GM19193 (cell line): Measurements from ENCODE around the gene SFMBT1.

Experiments used
- POLR2A ChIP-seq: IDR thresholded peaks from 4 replicates; pipeline ENCODE4 v1.6.1; 2011; ENCODE audit not compliant: insufficient read depth, insufficient read length; ENCODE audit errors: extremely low read depth

Gene SFMBT1

GRCh38 chr3:52896613-52897012 lies 149.3 kb downstream of the SFMBT1 start:
- TF ChIP-seq POLR2A: no peak

- no peak for TF ChIP-seq POLR2A
These were observed 149.7 kb downstream of the SFMBT1 start for GRCh38 chr3:52896151-52896550.

DNA sequence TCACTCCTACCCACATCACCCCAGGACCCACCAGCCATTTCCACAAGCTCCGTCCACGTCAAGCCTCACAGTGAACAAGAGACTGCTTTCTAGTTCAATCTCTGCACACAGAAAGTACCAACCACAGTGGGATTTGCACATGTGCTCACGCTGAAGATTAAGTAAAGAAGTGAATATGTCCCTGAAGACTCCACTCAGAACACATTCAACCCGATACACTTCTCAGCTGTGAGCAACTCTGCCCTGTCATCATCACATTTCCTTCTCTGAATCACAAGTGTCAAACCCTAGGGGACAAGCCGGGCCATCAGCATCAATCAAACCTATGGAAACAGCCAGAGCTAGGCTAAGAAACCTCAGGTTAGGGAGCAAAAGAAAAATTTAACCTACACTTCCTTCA lies 150.5 kb downstream of the SFMBT1 start:
- TF ChIP-seq POLR2A: no peak

- no peak for TF ChIP-seq POLR2A
These were observed 151.1 kb downstream of the SFMBT1 start for GRCh38 chr3:52894756-52895155.

- no peak for TF ChIP-seq POLR2A
These were observed 152.2 kb downstream of the SFMBT1 start for GRCh38 chr3:52893723-52894122.

DNA sequence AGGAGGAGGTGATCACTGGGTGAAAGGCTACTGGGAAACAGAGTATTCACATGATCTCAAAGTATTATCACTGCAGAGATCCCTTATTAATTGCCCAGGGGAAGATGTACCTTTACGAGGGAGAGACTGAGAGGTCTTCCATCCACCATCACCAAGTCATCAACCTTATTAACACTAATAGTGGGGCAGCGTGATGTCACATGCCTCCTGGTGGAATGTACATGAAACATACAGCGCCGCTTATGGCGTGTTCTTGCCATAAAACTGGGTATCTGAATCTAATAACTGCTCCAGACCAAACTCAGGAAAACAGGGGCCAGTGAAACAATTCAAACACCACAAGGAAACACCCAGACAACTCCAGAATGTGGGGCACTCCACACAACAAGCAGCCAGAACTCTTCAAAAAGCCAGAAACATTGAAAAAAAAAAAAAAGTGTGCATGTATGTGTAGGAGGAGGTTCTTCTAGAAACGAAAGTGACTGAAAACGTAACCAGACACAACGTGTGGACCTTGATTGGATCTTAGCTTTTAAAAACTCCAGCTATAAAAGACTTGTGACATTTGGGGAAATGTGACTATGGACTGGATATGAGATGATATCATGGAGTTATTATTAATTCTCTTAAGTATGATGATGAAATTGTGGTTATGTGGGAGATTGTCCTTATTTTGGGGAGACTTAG lies 153.1 kb downstream of the SFMBT1 start:
- TF ChIP-seq POLR2A: no peak

- no peak for TF ChIP-seq POLR2A
These were observed 153.6 kb downstream of the SFMBT1 start for GRCh38 chr3:52892290-52892624.

DNA sequence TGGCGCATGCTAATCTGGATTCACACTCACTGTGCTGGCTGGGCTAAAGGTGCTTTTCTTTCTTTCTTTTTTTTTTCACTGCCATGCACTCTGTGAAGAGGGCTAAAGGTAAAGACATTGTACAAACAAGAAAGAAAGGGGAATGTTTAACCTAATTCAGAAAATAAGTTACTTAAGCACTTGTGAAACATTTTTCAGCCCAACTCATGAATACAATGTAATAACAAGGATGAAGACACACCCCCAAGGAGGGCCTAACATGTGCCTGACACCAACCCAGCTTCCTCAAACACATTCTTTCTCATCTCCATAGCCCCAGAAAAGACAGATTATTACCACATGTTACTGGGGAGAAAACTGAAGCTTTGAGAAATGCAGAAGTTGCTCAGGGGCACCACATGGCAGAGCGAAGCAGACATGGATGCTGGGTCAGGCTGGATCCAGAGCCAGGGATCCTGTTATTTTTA lies 154.2 kb downstream of the SFMBT1 start:
- no peak for TF ChIP-seq POLR2A

GRCh38 chr3:52891164-52891563 lies 154.7 kb downstream of the SFMBT1 start:
- no peak for TF ChIP-seq POLR2A

DNA sequence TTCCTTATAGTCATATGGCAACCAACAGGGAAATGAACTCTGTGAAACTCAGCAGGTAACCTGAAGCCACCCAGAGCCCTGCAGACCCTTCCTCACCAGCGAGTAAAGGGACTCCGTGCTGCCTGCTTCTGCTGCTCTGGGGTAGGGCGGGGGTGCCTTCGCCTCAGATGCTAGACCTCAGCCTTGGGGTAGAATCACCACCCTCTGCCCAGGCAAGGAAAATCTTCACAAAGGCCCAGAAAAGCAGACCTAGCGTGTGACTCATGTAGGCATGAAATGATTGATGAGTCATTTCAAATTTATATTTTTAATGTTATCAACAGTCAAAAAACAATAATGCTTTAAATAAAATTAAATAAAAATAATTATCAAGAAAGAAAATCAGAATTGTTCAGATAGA lies 155.1 kb downstream of the SFMBT1 start:
- no peak for TF ChIP-seq POLR2A

DNA sequence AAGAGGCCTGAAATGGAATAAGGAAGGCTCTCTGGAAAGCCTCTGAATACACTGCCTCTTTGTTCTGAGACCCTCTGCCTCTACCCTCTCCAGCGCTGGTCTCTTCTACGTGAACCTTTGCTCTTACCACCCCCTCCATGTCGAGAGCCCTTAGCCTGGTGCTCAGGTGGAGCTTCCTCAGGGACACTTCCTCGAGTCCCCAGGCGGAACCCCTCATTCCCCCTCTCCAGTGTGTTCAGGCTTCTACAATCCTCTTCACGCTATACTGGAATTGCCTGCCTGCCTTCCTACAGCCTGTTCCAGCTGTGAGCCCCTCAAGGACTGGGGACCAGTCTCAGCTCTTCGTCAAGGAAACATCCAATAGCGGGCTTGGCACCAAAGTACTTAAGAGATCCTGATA lies 156.0 kb downstream of the SFMBT1 start:
- TF ChIP-seq POLR2A: no peak

DNA sequence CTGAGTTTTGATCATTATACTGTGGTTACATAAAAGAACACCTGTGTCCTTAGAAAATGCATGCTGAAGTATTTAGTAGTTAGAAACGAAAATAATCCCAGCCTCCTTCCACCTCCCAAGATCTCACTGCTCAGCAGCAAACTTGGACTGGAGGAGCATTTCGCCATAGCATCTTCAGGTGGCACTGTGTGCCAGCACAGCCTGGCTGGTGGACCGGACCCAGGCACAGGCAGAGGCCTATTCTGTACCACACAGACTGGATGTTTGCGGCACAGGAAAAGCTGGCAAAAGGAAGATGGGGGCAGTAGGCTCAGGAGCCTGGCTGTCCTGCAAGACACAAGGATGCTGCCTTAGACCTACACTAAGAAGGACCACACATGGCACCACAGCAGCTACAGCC lies 158.7 kb downstream of the SFMBT1 start:
- no peak for TF ChIP-seq POLR2A

- TF ChIP-seq POLR2A: no peak
These were observed 159.7 kb downstream of the SFMBT1 start for GRCh38 chr3:52886049-52886730.

- no peak for TF ChIP-seq POLR2A
These were observed 163.5 kb downstream of the SFMBT1 start for GRCh38 chr3:52882377-52882776.

GRCh38 chr3:52881871-52882270 lies 164.0 kb downstream of the SFMBT1 start:
- TF ChIP-seq POLR2A: no peak

- TF ChIP-seq POLR2A: no peak
These were observed 165.4 kb downstream of the SFMBT1 start for GRCh38 chr3:52880474-52880873.

DNA sequence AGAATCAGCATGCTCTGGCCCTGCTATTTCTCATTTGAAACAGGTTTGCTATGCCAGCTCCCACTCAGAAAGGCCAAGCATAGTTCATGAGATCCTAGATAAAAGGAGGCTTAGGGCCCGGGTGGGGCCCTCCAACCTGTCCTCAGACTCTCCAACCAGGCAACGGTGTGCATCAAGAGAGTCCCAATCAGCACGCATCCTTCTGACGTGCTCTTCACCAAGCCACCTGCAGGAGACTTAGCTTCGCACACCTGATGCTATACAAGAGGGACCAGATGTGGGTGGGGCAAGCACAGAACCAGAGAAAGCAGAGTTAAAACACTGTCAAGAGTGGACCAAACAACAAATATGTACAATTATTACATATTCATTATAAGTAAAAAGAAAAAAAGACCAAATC lies 165.8 kb downstream of the SFMBT1 start:
- no peak for TF ChIP-seq POLR2A

GRCh38 chr3:52879581-52879980 lies 166.3 kb downstream of the SFMBT1 start:
- TF ChIP-seq POLR2A: no peak

DNA sequence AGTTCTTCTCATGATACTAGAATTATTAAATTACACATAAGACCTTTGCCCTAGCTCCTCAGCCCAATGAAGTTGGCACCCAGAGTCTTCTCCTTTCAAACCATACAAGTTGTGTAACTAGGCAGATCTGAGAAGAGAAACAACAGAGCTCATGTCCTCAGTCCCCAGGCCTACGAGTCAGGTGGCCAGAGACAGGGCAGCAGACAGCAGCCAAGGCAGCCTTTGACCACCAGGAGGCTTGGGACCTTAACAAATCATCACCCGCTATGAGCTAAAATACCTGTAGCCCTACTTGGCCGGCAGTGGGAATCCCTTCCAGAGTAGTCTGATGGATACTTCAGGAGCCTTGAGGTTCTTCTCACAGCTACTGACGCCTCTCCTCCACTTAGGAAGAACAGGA lies 166.8 kb downstream of the SFMBT1 start:
- TF ChIP-seq POLR2A: no peak
